ENCODE data around the gene HLA-DQB1.

The HLA-DQB1 gene

DNA sequence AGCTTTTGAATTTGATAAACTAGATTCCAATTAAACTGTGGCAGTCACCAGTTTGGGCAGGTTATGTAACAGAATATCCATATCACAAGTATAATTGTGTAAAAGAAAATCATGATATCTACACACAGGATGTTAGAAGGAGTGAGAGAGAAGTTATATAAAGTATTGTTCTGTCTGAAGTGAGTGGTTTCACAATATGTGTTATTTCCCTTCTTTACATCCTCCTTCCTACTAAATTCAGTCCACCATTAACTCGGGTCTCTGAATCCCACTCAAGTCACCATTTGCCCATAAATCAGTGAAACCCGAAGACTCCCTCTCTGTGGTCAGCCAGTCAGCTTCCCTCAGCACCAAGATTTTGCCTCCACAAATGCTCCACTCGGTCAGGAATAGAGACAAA, 796 bp downstream of the HLA-DQB1 start:
- no peaks in the 10 kb centered on the region for H3K9me3 ChIP-seq (replicated peaks; ENCODE audit: insufficient read depth, low read length)
- H3K4me1 ChIP-seq (ENCODE audit: low read length): no peaks in the 10 kb centered on the region
- H3K9ac ChIP-seq (ENCODE audit: low read length): no peak overlapping the region
- H4K20me1 ChIP-seq (ENCODE audit: insufficient read depth, low read length): no peaks in the 10 kb centered on the region
- no peaks in the 10 kb centered on the region for H3K27me3 ChIP-seq (replicated peaks; ENCODE audit: insufficient read depth, low read length)
- H2AFZ ChIP-seq (ENCODE audit: low read length): no peak overlapping the region
- no peak for TF ChIP-seq EZH2 (optimal IDR thresholded peaks at IDR 0.05; ENCODE audit: low read depth, low read length)
- TF ChIP-seq, protein P1, sequence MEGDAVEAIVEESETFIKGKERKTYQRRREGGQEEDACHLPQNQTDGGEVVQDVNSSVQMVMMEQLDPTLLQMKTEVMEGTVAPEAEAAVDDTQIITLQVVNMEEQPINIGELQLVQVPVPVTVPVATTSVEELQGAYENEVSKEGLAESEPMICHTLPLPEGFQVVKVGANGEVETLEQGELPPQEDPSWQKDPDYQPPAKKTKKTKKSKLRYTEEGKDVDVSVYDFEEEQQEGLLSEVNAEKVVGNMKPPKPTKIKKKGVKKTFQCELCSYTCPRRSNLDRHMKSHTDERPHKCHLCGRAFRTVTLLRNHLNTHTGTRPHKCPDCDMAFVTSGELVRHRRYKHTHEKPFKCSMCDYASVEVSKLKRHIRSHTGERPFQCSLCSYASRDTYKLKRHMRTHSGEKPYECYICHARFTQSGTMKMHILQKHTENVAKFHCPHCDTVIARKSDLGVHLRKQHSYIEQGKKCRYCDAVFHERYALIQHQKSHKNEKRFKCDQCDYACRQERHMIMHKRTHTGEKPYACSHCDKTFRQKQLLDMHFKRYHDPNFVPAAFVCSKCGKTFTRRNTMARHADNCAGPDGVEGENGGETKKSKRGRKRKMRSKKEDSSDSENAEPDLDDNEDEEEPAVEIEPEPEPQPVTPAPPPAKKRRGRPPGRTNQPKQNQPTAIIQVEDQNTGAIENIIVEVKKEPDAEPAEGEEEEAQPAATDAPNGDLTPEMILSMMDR (IDR thresholded peaks at IDR 0.05; ENCODE audit: low read length): no peak
- TF ChIP-seq EZH2phosphoT487 (IDR thresholded peaks at IDR 0.05; ENCODE audit: low read length): no peak
- no peak for DNase-seq
- no peaks in the 10 kb centered on the region for H3K9me2 ChIP-seq (replicated peaks; ENCODE audit: insufficient read depth, low read length)
- no peaks in the 10 kb centered on the region for H3F3A ChIP-seq (ENCODE audit: insufficient read depth, low read length)
- no peak overlapping the region for H3K27ac ChIP-seq (ENCODE audit: low read length)
- no peak overlapping the region for H3K4me2 ChIP-seq (ENCODE audit: low read depth, low read length)
- H3K36me3 ChIP-seq (replicated peaks; ENCODE audit: insufficient read depth, low read length): no peaks in the 10 kb centered on the region
- no peaks in the 10 kb centered on the region for H3K79me2 ChIP-seq (ENCODE audit: low read length)
- no peak overlapping the region for H3K4me3 ChIP-seq (ENCODE audit: low read length)

GRCh38 chr6:32664827-32665362, 1.6 kb downstream of the HLA-DQB1 start:
- H3K9ac ChIP-seq (ENCODE audit: low read length): no peak overlapping the region
- H3K4me2 ChIP-seq (ENCODE audit: low read depth, low read length): no peak overlapping the region

DNA sequence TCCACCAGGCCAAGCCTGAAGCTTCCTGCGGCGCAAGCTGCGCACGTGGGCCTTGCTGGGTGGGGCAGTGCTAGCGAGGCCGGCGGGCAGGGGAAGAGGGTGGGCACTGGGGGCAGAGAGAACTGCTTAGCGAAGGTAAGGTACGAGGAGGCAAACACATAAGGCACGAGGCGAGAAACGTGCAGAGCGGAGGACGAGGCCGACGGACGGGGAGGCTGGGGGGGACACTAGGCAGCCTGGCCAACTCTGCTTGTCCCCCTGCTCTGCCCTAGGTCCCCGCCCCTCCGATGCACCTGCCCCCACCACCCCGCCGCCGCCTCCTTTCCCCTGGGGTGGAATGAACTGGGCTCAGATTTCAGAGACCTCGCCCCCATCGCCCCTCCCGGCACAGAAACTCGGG, 2.1 kb downstream of the HLA-DQB1 start:
- Histone ChIP-seq H3K4me1 (ENCODE audit: low read length) (0 out of 2 replicates have a peak, but pooled peaks cover 7% of the 10 kb centered on the region), H3K79me2 (ENCODE audit: low read length) (no peaks in the 10 kb centered on the region), H3K4me3 (ENCODE audit: low read length) (no peak overlapping the region), H2AFZ (ENCODE audit: low read length) (no peak overlapping the region), H3K27me3 (replicated peaks; ENCODE audit: insufficient read depth, low read length) (no peaks in the 10 kb centered on the region), H3K36me3 (replicated peaks; ENCODE audit: insufficient read depth, low read length) (no peaks in the 10 kb centered on the region), H3K9ac (ENCODE audit: low read length) (no peak overlapping the region), H3K4me2 (ENCODE audit: low read depth, low read length) (no peak overlapping the region), H4K20me1 (ENCODE audit: insufficient read depth, low read length) (no peaks in the 10 kb centered on the region), H3K9me2 (replicated peaks; ENCODE audit: insufficient read depth, low read length) (no peaks in the 10 kb centered on the region), H3K27ac (ENCODE audit: low read length) (no peak overlapping the region), H3F3A (ENCODE audit: insufficient read depth, low read length) (no peaks in the 10 kb centered on the region), H3K9me3 (replicated peaks; ENCODE audit: insufficient read depth, low read length) (no peaks in the 10 kb centered on the region)
- TF ChIP-seq EZH2phosphoT487 (IDR thresholded peaks at IDR 0.05; ENCODE audit: low read length): no peak
- TF ChIP-seq, protein P1 (IDR thresholded peaks at IDR 0.05; ENCODE audit: low read length): no peak
- TF ChIP-seq EZH2 (optimal IDR thresholded peaks at IDR 0.05; ENCODE audit: low read depth, low read length): no peak
- DNase-seq: no peak

More at GRCh38 chr6:32664827-32665362, 1.6 kb downstream of the HLA-DQB1 start:
- Histone ChIP-seq H3K79me2 (ENCODE audit: low read length) (no peaks in the 10 kb centered on the region), H3K9me3 (replicated peaks; ENCODE audit: insufficient read depth, low read length) (no peaks in the 10 kb centered on the region), H3K27me3 (replicated peaks; ENCODE audit: insufficient read depth, low read length) (no peaks in the 10 kb centered on the region), H2AFZ (ENCODE audit: low read length) (no peak overlapping the region), H3F3A (ENCODE audit: insufficient read depth, low read length) (no peaks in the 10 kb centered on the region), H3K4me1 (ENCODE audit: low read length) (0 out of 2 replicates have a peak, but pooled peaks cover 7% of the 10 kb centered on the region), H3K4me3 (ENCODE audit: low read length) (no peak overlapping the region), H3K36me3 (replicated peaks; ENCODE audit: insufficient read depth, low read length) (no peaks in the 10 kb centered on the region), H4K20me1 (ENCODE audit: insufficient read depth, low read length) (no peaks in the 10 kb centered on the region), H3K27ac (ENCODE audit: low read length) (no peak overlapping the region), H3K9me2 (replicated peaks; ENCODE audit: insufficient read depth, low read length) (no peaks in the 10 kb centered on the region)
- DNase-seq: no peak
- TF ChIP-seq, protein P1 (IDR thresholded peaks at IDR 0.05; ENCODE audit: low read length): no peak
- TF ChIP-seq EZH2phosphoT487 (IDR thresholded peaks at IDR 0.05; ENCODE audit: low read length) (no peak), EZH2 (optimal IDR thresholded peaks at IDR 0.05; ENCODE audit: low read depth, low read length) (no peak)

Measured in MM.1S (cell line).